Measurements from ENCODE around the gene NT5M. TPM values are rescaled to one million over a fixed set of nuclear protein-coding genes. Genes with fewer than 3 reads are reported as not detected.

The NT5M gene
- total RNA-seq, 1 donor from 2014 or later: 3.2 TPM

DNA sequence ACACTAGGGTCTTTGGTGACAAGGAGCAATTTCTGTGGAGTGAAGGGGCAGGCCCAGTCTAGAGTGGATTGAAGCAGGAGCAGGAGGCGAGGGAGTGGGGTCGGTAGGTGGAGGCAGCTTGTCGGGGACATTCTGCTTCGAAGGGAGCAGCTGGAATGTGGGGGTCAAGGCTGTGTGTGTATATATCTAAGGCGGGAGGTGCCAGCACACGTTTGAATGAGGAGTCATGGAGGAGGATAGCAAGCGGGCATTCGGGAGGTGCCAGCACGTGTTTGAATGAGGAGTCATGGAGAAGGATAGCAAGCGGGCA is 17.7 kb downstream of the NT5M start:
- DNase-seq (ENCODE audit: extremely low spot score in 2 of 2): no peak
- H3K36me3 ChIP-seq: no peaks in the 10 kb centered on the region
- H3K27me3 ChIP-seq: no peaks in the 10 kb centered on the region
- intact Hi-C loops (cut with DNase I): no loop called here
- H3K4me1 ChIP-seq: no peaks in the 10 kb centered on the region
- no peaks in the 10 kb centered on the region for H3K9me3 ChIP-seq
- TF ChIP-seq, protein P1, sequence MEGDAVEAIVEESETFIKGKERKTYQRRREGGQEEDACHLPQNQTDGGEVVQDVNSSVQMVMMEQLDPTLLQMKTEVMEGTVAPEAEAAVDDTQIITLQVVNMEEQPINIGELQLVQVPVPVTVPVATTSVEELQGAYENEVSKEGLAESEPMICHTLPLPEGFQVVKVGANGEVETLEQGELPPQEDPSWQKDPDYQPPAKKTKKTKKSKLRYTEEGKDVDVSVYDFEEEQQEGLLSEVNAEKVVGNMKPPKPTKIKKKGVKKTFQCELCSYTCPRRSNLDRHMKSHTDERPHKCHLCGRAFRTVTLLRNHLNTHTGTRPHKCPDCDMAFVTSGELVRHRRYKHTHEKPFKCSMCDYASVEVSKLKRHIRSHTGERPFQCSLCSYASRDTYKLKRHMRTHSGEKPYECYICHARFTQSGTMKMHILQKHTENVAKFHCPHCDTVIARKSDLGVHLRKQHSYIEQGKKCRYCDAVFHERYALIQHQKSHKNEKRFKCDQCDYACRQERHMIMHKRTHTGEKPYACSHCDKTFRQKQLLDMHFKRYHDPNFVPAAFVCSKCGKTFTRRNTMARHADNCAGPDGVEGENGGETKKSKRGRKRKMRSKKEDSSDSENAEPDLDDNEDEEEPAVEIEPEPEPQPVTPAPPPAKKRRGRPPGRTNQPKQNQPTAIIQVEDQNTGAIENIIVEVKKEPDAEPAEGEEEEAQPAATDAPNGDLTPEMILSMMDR (IDR thresholded peaks at IDR 0.05): no peak
- TF ChIP-seq POLR2AphosphoS5 (IDR thresholded peaks at IDR 0.05; ENCODE audit: insufficient read depth in 1 of 2, low read depth in 1 of 2) (no peak), POLR2A (IDR thresholded peaks at IDR 0.05) (no peak)
- H3K27ac ChIP-seq: no peak overlapping the region
- no peak overlapping the region for H3K4me3 ChIP-seq

DNA sequence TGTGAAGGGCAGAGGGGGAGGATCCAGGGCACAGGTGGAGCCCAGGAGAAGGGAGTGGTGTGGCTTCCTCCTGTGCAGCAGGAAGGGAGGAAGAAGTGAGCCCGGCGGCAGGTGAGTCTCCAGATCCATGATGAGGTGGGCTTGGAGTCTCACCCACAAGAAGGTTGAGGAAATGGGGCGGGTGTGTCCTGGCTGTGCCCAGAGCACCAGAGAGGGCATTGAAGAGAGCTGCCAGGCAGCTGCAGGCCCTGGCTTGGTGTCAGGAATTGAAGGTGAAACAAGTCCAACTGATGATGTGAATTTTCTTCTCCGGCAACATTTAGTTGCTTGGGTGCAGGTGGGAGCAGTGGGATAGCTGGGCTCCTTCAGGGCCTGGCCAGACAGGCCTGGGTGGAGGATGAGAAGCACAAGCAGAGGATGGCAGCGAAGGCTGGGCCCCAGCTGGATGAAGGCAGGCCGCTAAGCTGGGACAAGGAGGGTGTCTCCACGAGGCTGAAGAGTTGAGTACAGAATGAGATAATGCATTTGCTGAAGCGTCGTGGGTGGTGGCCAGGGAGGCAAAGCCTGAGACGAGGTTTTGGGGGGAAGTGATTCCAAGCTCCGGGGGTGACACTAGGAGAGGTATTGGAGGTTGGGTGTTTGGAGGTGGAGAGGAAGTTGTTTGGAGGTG is 18.3 kb downstream of the NT5M start:
- Histone ChIP-seq H3K9me3 (no peaks in the 10 kb centered on the region), H3K36me3 (no peaks in the 10 kb centered on the region), H3K4me1 (no peaks in the 10 kb centered on the region), H3K4me3 (no peak overlapping the region), H3K27ac (no peak overlapping the region), H3K27me3 (no peaks in the 10 kb centered on the region)
- TF ChIP-seq POLR2A (IDR thresholded peaks at IDR 0.05): no peak
- TF ChIP-seq, protein P1 (IDR thresholded peaks at IDR 0.05): no peak
- no peak for TF ChIP-seq POLR2AphosphoS5 (IDR thresholded peaks at IDR 0.05; ENCODE audit: insufficient read depth in 1 of 2, low read depth in 1 of 2)
- intact Hi-C loops (cut with DNase I): no loop called here
- no peak for DNase-seq (ENCODE audit: extremely low spot score in 2 of 2)

DNA sequence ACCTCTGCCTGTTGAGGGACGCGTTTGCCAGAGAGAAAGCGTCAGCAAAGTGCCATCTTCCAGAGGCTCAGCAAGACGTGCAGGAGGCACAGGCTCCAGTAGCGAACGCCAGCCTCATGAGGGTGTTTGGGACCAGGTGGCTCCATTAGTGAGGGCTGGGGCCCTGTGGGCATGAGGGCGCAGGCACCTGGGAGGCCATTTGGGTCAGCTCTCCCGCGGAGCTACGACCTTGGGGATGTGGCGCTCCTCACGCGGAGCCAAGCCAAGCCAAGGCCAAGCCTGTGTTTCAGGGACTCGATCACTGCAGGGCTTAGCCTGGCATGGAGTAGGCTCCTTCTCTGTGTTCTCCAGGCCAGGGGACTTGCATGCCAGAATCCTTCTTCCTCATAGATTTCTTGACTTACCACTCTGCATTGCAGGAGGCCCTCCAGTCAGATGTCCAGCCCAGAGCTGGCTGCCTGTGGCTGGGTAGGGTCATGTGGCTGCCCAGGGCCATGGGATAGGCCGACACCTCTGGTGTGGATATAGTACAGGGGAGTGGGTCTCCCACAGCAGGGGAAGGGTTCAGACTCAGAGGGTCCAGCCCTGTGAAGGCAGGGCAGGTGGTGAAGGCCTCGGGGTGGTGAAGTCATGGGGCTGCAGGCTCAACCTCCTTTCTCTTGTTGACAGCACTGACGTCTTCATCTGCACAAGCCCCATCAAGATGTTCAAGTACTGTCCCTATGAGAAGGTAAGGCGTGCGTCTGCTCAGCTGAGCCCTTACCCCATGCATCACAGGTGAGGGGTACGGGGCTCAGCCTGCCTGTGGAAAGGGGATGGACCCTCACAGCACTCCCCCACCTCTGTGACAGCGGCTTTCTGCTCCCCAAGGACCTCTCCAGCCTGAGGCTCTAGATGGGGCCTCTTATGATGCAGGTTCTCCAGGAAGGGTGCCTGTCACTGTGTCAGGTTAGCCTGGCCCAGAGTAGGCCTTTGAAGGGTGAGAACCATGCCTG is 19.6 kb downstream of the NT5M start:
- H3K4me3 ChIP-seq: no peak overlapping the region
- TF ChIP-seq, protein P1 (IDR thresholded peaks at IDR 0.05): no peak
- no peak for TF ChIP-seq POLR2AphosphoS5 (IDR thresholded peaks at IDR 0.05; ENCODE audit: insufficient read depth in 1 of 2, low read depth in 1 of 2)
- TF ChIP-seq POLR2A (IDR thresholded peaks at IDR 0.05): no peak
- H3K27ac ChIP-seq: no peak overlapping the region
- H3K4me1 ChIP-seq: no peaks in the 10 kb centered on the region
- intact Hi-C loops (cut with DNase I): no loop called here
- no peaks in the 10 kb centered on the region for H3K27me3 ChIP-seq
- H3K36me3 ChIP-seq: no peaks in the 10 kb centered on the region
- H3K9me3 ChIP-seq: no peaks in the 10 kb centered on the region
- DNase-seq (ENCODE audit: extremely low spot score in 2 of 2): no peak

DNA sequence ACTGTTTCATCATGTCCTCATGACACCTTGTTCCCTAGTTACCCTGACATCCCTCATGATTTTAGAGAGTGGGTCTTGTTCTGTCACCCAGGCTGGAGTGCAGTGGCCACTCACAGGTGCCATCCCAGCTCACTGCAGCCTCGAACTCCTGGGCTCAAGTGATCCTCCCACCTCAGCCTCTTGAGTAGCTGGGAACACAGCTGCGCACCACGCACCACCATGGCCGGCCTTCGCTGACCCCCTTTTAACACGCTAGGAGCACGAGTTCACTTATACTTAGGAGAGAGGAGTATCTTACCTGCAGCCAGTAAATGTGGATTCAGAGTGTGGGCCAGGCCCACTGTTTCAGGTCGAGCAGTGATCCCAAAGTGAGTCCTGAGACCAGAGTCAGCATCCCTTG is 21.4 kb downstream of the NT5M start:
- Histone ChIP-seq H3K36me3 (no peaks in the 10 kb centered on the region), H3K27ac (no peak overlapping the region), H3K4me1 (no peaks in the 10 kb centered on the region), H3K4me3 (no peak overlapping the region), H3K27me3 (no peaks in the 10 kb centered on the region), H3K9me3 (no peaks in the 10 kb centered on the region)
- TF ChIP-seq POLR2AphosphoS5 (IDR thresholded peaks at IDR 0.05; ENCODE audit: insufficient read depth in 1 of 2, low read depth in 1 of 2): no peak
- TF ChIP-seq POLR2A (IDR thresholded peaks at IDR 0.05): no peak
- TF ChIP-seq, protein P1 (IDR thresholded peaks at IDR 0.05): no peak
- intact Hi-C loops (cut with DNase I): no loop called here
- DNase-seq (ENCODE audit: extremely low spot score in 2 of 2): no peak

DNA sequence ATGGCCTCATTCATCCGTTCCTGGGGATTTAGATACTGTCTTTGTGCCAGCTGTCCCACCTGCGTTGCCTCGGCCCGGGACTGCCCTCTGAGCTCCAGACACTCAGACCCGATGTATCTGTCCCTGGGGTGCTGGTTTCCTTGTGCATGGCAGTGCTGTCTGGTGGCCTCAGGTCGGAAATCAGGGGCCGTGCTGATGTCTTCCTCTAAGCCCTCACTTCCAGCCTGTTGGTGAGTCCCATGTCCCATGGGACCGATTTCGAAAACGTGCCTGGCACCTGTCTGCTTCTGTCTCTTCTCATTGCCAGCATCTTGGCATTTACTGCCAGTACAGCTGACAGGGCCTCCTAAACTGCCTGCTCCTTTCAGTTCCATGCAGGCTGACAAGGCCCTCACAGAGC is 22.1 kb downstream of the NT5M start:
- Histone ChIP-seq H3K27ac (no peak overlapping the region), H3K27me3 (no peaks in the 10 kb centered on the region), H3K4me1 (no peaks in the 10 kb centered on the region), H3K9me3 (no peaks in the 10 kb centered on the region), H3K36me3 (no peaks in the 10 kb centered on the region), H3K4me3 (no peak overlapping the region)
- TF ChIP-seq POLR2AphosphoS5 (IDR thresholded peaks at IDR 0.05; ENCODE audit: insufficient read depth in 1 of 2, low read depth in 1 of 2): no peak
- TF ChIP-seq POLR2A (IDR thresholded peaks at IDR 0.05): no peak
- TF ChIP-seq, protein P1 (IDR thresholded peaks at IDR 0.05): no peak
- DNase-seq (ENCODE audit: extremely low spot score in 2 of 2): no peak
- intact Hi-C loops (cut with DNase I): no loop called here
